ENCODE data around the gene RTN4RL1. TPM values are rescaled to one million over a fixed set of nuclear protein-coding genes. Genes with fewer than 3 reads are reported as not detected.

Gene RTN4RL1
- total RNA-seq, 3 donors from 2014 or later (not counting 1 experiment from before 2014, with no cell fraction given): 0.15 to 0.23 TPM; not detected in 1

GRCh38 chr17:1948517-1948825 lies 76.7 kb downstream of the RTN4RL1 start:
- Histone ChIP-seq H3K27me3 (ENCODE audit: control insufficient read depth, insufficient read depth, low read length) (no peaks in the 10 kb centered on the region), H3K4me3 (ENCODE audit: low read length) (no peak overlapping the region), H3K36me3 (ENCODE audit: control insufficient read depth, insufficient read depth, low read length) (no peaks in the 10 kb centered on the region), H3K4me1 (ENCODE audit: control insufficient read depth, insufficient read depth, low read length) (no peaks in the 10 kb centered on the region), H3K9me3 (ENCODE audit: control insufficient read depth, insufficient read depth, low read length) (no peaks in the 10 kb centered on the region), H3K27ac (ENCODE audit: low read length) (no peak overlapping the region)
- H3K4me1 Mint-ChIP-seq: no peaks in the 10 kb centered on the region
- ATAC-seq (no peak), DNase-seq (no peak)
- intact Hi-C loops (cut with micrococcal nuclease): no loop called here
- H3K36me3 Mint-ChIP-seq: no peaks in the 10 kb centered on the region
- 93% methylated on average over 9 of the region's 14 CpGs for whole genome bisulfite sequencing (ENCODE audit: insufficient coverage)
- peaks cover 7 to 8% of the 10 kb centered on the region in 2 donors for H3K27me3 Mint-ChIP-seq (ENCODE audit: low read depth in 2 of 2)
- no peak overlapping the region for H3K27ac Mint-ChIP-seq
- no peak overlapping the region for H3K4me3 Mint-ChIP-seq
- no peaks in the 10 kb centered on the region for H3K9me3 Mint-ChIP-seq
- TF ChIP-seq CTCF (IDR thresholded peaks at IDR 0.05): no peak

GRCh38 chr17:1947743-1948516 lies 77.2 kb downstream of the RTN4RL1 start:
- Mint-ChIP-seq H3K36me3 (no peaks in the 10 kb centered on the region), H3K27ac (no peak overlapping the region), H3K4me3 (no peak overlapping the region), H3K27me3 (ENCODE audit: low read depth in 2 of 2) (peaks cover 7 to 8% of the 10 kb centered on the region in 2 donors), H3K4me1 (no peaks in the 10 kb centered on the region), H3K9me3 (no peaks in the 10 kb centered on the region)
- no peaks in the 10 kb centered on the region for H3K27me3 ChIP-seq (ENCODE audit: control insufficient read depth, insufficient read depth, low read length)
- no peaks in the 10 kb centered on the region for H3K9me3 ChIP-seq (ENCODE audit: control insufficient read depth, insufficient read depth, low read length)
- 91% methylated on average over 22 of the region's 22 CpGs for WGBS (ENCODE audit: insufficient coverage)
- intact Hi-C loops (cut with micrococcal nuclease): no loop called here
- H3K36me3 ChIP-seq (ENCODE audit: control insufficient read depth, insufficient read depth, low read length): no peaks in the 10 kb centered on the region
- no peaks in the 10 kb centered on the region for H3K4me1 ChIP-seq (ENCODE audit: control insufficient read depth, insufficient read depth, low read length)
- no peak for TF ChIP-seq CTCF (IDR thresholded peaks at IDR 0.05)
- no peak overlapping the region for H3K4me3 ChIP-seq (ENCODE audit: low read length)
- ATAC-seq (no peak), DNase-seq (no peak)
- H3K27ac ChIP-seq (ENCODE audit: low read length): no peak overlapping the region

GRCh38 chr17:1947229-1947742 lies 77.8 kb downstream of the RTN4RL1 start:
- ATAC-seq (peak in 1 of 3 donors; percentile 14), DNase-seq (no peak)
- Mint-ChIP-seq H3K4me1 (no peaks in the 10 kb centered on the region), H3K27me3 (ENCODE audit: low read depth in 2 of 2) (peaks cover 7 to 8% of the 10 kb centered on the region in 2 donors), H3K4me3 (no peak overlapping the region), H3K36me3 (no peaks in the 10 kb centered on the region), H3K27ac (no peak overlapping the region), H3K9me3 (no peaks in the 10 kb centered on the region)
- no peaks in the 10 kb centered on the region for H3K9me3 ChIP-seq (ENCODE audit: control insufficient read depth, insufficient read depth, low read length)
- no peaks in the 10 kb centered on the region for H3K36me3 ChIP-seq (ENCODE audit: control insufficient read depth, insufficient read depth, low read length)
- intact Hi-C loops (cut with micrococcal nuclease): no loop called here
- no peaks in the 10 kb centered on the region for H3K27me3 ChIP-seq (ENCODE audit: control insufficient read depth, insufficient read depth, low read length)
- WGBS (ENCODE audit: insufficient coverage): 93% methylated on average over 22 of the region's 22 CpGs
- no peak for TF ChIP-seq CTCF (IDR thresholded peaks at IDR 0.05)
- no peak overlapping the region for H3K4me3 ChIP-seq (ENCODE audit: low read length)
- no peaks in the 10 kb centered on the region for H3K4me1 ChIP-seq (ENCODE audit: control insufficient read depth, insufficient read depth, low read length)
- H3K27ac ChIP-seq (ENCODE audit: low read length): no peak overlapping the region

All from natural killer cell (primary cell).